Natural killer cell (primary cell): ENCODE measurements around the gene PLPPR2. TPM values are rescaled to one million over a fixed set of nuclear protein-coding genes. Genes with fewer than 3 reads are reported as not detected.
"Not testable (repeated sequence)": the region's sequence is repeated elsewhere in the genome, so short reads cannot be mapped to it uniquely, and the experiment has no call there.

Source experiments
- ATAC-seq, 3 donors: fragments of 150-1000 bp in 2 of 3; fragments of 200-7000 bp in 1 of 3; cut with Tn5 transposase; 1 replicate in 1 of 3; 2 replicates in 2 of 3; pipeline ENCODE4 v1.10.0; 2021; ENCODE audit warnings: mild to moderate bottlenecking in 2 of 3, moderate library complexity in 2 of 3
- DNase-seq, 2 donors: peaks; one replicate each; pipeline versions ENCODE4 v3.0.0 to v3.0.0-alpha.2; 2013 to 2021; ENCODE audit warnings: mixed read lengths in 1 of 2
- H3K27ac ChIP-seq: one replicate; pipeline ENCODE4 v1.5.1; 2013; ENCODE audit warnings: mild to moderate bottlenecking, low read length
- H3K27me3 ChIP-seq: one replicate; pipeline ENCODE4 v1.6.1; 2013; ENCODE audit warnings: low read length; ENCODE audit not compliant: control insufficient read depth, insufficient read depth
- H3K36me3 ChIP-seq: one replicate; pipeline ENCODE4 v1.6.1; 2013; ENCODE audit warnings: low read length; ENCODE audit not compliant: control insufficient read depth, insufficient read depth
- H3K4me1 ChIP-seq: one replicate; pipeline ENCODE4 v1.6.1; 2013; ENCODE audit warnings: low read length; ENCODE audit not compliant: control insufficient read depth, insufficient read depth
- H3K4me3 ChIP-seq: one replicate; pipeline ENCODE4 v1.5.1; 2013; ENCODE audit warnings: low read length
- H3K9me3 ChIP-seq: one replicate; pipeline ENCODE4 v1.6.1; 2013; ENCODE audit warnings: low read length; ENCODE audit not compliant: control insufficient read depth, insufficient read depth
- H3K27ac Mint-ChIP-seq, 2 donors: one replicate each; pipeline ENCODE4 v1.8.0; 2022; ENCODE audit warnings: mild to moderate bottlenecking in 2 of 2, mixed read lengths in 2 of 2, moderate library complexity in 1 of 2
- H3K27me3 Mint-ChIP-seq, 2 donors: one replicate each; pipeline ENCODE4 v1.8.0; 2022; ENCODE audit warnings: low read depth in 2 of 2, mixed read lengths in 2 of 2
- H3K36me3 Mint-ChIP-seq: one replicate; pipeline ENCODE4 v1.8.0; 2022; ENCODE audit warnings: mixed read lengths
- H3K4me1 Mint-ChIP-seq, 2 donors: one replicate each; pipeline ENCODE4 v1.8.0; 2022; ENCODE audit warnings: mixed read lengths in 2 of 2
- H3K4me3 Mint-ChIP-seq: one replicate; pipeline ENCODE4 v1.8.0; 2022; ENCODE audit warnings: mild to moderate bottlenecking, moderate library complexity, mixed read lengths
- H3K9me3 Mint-ChIP-seq, 2 donors: one replicate each; pipeline ENCODE4 v1.8.0; 2022; ENCODE audit warnings: mixed read lengths in 2 of 2
- CTCF ChIP-seq: fragments of 200-600 bp; IDR thresholded peaks from one replicate; pipeline ENCODE4 v1.8.0; 2022; ENCODE audit warnings: antibody characterized with exemption
- WGBS: methylation state at CpG from one replicate; pipeline ENCODE4 v1.1.7; 2013; ENCODE audit warnings: missing lambda C conversion rate; ENCODE audit not compliant: insufficient coverage; 5-methylcytosine and 5-hydroxymethylcytosine counted together
- intact Hi-C: fragments of 100-400 bp; cut with micrococcal nuclease; formaldehyde crosslinking; loops from one replicate; pipeline ENCODE4 v1.14.2; 2022
- total RNA-seq, 4 donors: library from RNA; stranded (reverse); fragments of 120-200 nt in 1 of 4; gene quantifications; one replicate each; pipeline versions ENCODE4 v1.2.3 to v1.2.4, GENCODE V29; 2013 to 2022

Gene PLPPR2
- total RNA-seq, 3 donors from 2014 or later (not counting 1 experiment from before 2014, with no cell fraction given) = 13.3 to 21.1 (median 16.1) TPM

GRCh38 chr19:11338569-11339253 lies 16.5 kb upstream of the PLPPR2 start:
- ATAC-seq = no peak
- Mint-ChIP-seq H3K9me3 (no peaks in the 10 kb centered on the region), H3K27me3 (no peaks in the 10 kb centered on the region), H3K4me3 (peak overlapping the region; percentile 87), H3K27ac (peak overlapping the region; percentile 26 to 81), H3K4me1 (peaks cover 18 to 30% of the 10 kb centered on the region in 2 donors), H3K36me3 (no peaks in the 10 kb centered on the region)
- DNase-seq = no peak
- WGBS = 50% methylated on average over 20 of the region's 21 CpGs
- Histone ChIP-seq H3K27ac (no peak overlapping the region), H3K27me3 (no peaks in the 10 kb centered on the region), H3K4me3 (peak overlapping the region; percentile 45), H3K36me3 (no peaks in the 10 kb centered on the region), H3K9me3 (no peaks in the 10 kb centered on the region), H3K4me1 (peaks cover 33% of the 10 kb centered on the region)
- TF ChIP-seq CTCF = no peak
- intact Hi-C loops = no loop called here

- Mint-ChIP-seq H3K4me3 (peak within 1 kb of the TSS; percentile 87), H3K36me3 (no peaks in the 10 kb centered on the region), H3K9me3 (no peaks in the 10 kb centered on the region), H3K27me3 (no peaks in the 10 kb centered on the region), H3K4me1 (peaks cover 18 to 33% of the 10 kb centered on the region in 2 donors), H3K27ac (peak within 1 kb of the TSS; percentile 26 to 81)
- H3K9me3 ChIP-seq = no peaks in the 10 kb centered on the region
- peaks cover 33% of the 10 kb centered on the region for H3K4me1 ChIP-seq
- ATAC-seq (peak; percentile 90 to 95 (median 92)), DNase-seq (peak; percentile 62 to 83)
- no peaks in the 10 kb centered on the region for H3K36me3 ChIP-seq
- no peak within 1 kb of the TSS for H3K27ac ChIP-seq
- no peaks in the 10 kb centered on the region for H3K27me3 ChIP-seq
- intact Hi-C loops = no loop called here
- H3K4me3 ChIP-seq = peak within 1 kb of the TSS; percentile 45
- 9% methylated on average over 53 of the region's 53 CpGs for WGBS
- no peak for TF ChIP-seq CTCF
Measured at GRCh38 chr19:11339254-11340098, 15.8 kb upstream of the PLPPR2 start, which contains the start of gene RAB3D. TSS of gene RAB3D (minus strand) at chr19:11339657. CDS start at chr19:11337399, 2,258 bp downstream.

GRCh38 chr19:11340099-11340467 lies 15.1 kb upstream of the PLPPR2 start:
- H3K9me3 Mint-ChIP-seq, H3K4me3 ChIP-seq, ATAC-seq, H3K27ac ChIP-seq, H3K36me3 Mint-ChIP-seq, intact Hi-C loops, DNase-seq, H3K27me3 ChIP-seq, H3K9me3 ChIP-seq, H3K36me3 ChIP-seq, H3K27me3 Mint-ChIP-seq: not testable (repeated sequence)
- Mint-ChIP-seq H3K4me3 (peak overlapping the region; percentile 87), H3K4me1 (peaks cover 18 to 34% of the 10 kb centered on the region in 2 donors), H3K27ac (peak overlapping the region in 1 of 2 donors; percentile 81)
- peaks cover 35% of the 10 kb centered on the region for H3K4me1 ChIP-seq
- 92% methylated on average over 8 of the region's 8 CpGs for WGBS

- ATAC-seq = no peak
- Mint-ChIP-seq H3K27ac (no peak overlapping the region), H3K9me3 (no peaks in the 10 kb centered on the region), H3K4me3 (no peak overlapping the region), H3K4me1 (peaks cover 30 to 49% of the 10 kb centered on the region in 2 donors), H3K36me3 (no peaks in the 10 kb centered on the region), H3K27me3 (no peaks in the 10 kb centered on the region)
- Histone ChIP-seq H3K4me1 (peaks cover 48% of the 10 kb centered on the region), H3K4me3 (no peak overlapping the region), H3K27ac (no peak overlapping the region), H3K36me3 (no peaks in the 10 kb centered on the region), H3K27me3 (no peaks in the 10 kb centered on the region), H3K9me3 (no peaks in the 10 kb centered on the region)
- TF ChIP-seq CTCF = no peak
- DNase-seq = no peak
- intact Hi-C loops = no loop called here
- WGBS = 100% methylated on average over 2 of the region's 3 CpGs
Measured at GRCh38 chr19:11342429-11342828, 12.8 kb upstream of the PLPPR2 start.
